HG03108 (cell line): ENCODE data around the gene NKAPD1.
"Not testable (repeated sequence)": the region's sequence is repeated elsewhere in the genome, so short reads cannot be mapped to it uniquely, and the experiment has no call there.

Source experiments
- ATAC-seq: cut with Tn5 transposase; IDR thresholded peaks from one replicate; pipeline ENCODE4 v1.9.1; 2021; ENCODE audit warnings: moderate library complexity; ENCODE audit not compliant: unreplicated experiment

Gene NKAPD1

GRCh38 chr11:112086422-112087191 lies 12.5 kb downstream of the NKAPD1 start, which contains the start of the genes SDHD and TIMM8B:
TSS of gene SDHD (plus strand) at chr11:112086873. CDS start at chr11:112086908, 35 bp downstream.
TSS of gene TIMM8B (minus strand) at chr11:112086756. CDS start at chr11:112086723, 33 bp downstream.
- peak; percentile 90 for ATAC-seq

DNA sequence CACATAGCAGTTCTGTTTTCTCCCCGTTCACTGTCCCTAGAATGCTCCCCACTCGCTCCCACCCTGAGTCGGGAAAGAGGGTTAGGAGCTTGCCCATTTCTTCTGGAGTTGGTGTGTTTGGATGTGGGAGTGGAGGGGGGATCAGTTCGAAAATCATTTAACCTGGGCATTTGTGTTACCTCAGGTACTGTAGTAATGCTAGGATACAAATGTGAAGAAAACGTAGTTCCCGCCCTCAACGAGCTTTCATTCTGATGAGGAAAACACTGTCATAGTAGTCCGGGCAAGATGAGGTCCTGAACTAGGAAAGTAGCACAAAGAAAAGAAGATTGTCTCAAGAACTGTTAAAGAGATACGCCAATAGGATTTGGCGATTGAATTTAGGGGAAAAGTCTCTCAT lies 13.1 kb downstream of the NKAPD1 start:
- no peak for ATAC-seq

DNA sequence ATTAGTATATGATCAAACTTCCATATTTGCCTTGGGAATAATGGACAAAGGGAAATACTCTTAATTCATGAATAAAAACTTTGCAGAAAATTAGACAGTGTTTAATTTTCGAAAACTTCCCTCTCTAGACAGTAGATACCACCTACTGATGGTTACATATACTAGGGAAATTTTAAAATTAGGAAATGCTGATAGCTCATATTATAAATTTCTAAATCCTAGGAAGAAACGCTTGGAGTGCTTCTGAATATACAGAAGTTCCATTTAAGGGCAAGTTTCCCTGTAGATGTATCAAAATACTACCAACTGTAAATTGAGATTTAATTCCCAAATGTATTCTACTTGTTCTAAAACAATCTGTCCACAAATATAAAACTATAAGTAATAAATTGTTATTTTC lies 21.2 kb downstream of the NKAPD1 start:
- not testable (repeated sequence) for ATAC-seq

DNA sequence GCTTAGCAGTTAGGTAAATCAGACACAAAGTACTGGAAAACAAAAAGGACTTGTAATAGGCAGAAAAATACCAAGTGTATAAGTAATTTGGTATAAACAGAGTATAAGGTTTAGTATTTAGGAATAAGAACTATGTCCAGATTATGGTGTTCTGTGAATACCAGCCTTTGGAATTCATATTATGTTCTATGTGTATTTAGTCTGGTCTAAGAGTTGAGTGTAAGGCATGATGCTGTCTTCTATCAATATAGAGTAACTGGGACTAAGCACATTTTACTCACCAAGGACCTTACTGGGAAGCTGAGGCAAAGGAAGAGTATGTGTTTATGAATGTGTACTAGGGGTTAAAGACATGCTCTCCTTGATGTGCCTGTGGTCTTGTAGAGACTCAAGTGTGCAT lies 22.1 kb downstream of the NKAPD1 start:
- ATAC-seq = no peak

- no peak for ATAC-seq
Observed at GRCh38 chr11:112097734-112098528, 23.8 kb downstream of the NKAPD1 start.

DNA sequence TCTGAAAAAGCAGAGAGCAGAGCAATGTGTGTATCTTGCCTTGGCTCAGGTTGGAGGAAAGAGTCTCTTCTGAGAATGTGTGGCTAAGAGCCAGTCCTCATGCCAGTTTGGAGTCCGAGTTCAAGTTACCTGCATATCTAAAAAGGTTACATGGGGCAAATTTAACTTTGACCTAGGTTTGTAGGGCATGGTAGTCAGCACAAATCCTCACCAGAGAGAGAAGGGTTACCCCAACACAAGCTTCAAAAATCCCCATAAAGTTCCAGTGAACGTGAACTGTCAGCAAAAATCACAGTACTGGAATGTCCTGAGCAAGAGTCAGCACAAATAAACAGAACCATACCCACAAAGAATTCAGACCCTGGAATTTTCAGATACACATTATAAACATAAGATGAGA lies 26.4 kb downstream of the NKAPD1 start:
- no peak for ATAC-seq

DNA sequence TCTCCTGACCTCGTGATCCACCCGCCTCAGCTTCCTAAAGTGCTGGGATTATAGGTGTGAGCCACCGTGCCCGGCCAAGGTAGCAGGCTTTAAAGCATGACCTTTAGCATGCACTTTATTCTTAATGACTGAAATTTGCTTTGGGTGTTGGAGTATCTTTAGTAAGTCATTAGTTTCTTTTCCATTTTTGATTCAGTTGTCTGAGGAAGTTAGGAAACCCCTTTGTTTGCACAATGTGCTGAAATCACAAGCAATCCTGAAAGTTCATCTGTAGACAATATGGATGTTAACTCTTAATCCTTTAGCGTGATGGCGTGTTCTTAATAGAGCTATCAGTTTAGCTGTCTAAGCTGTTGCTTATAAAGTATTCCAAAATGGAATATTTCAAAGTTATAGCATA lies 29.3 kb downstream of the NKAPD1 start:
- ATAC-seq = no peak

- no peak for ATAC-seq
Observed at GRCh38 chr11:112106070-112106469, 32.0 kb downstream of the NKAPD1 start.

- no peak for ATAC-seq
Observed at GRCh38 chr11:112113539-112114457, 39.7 kb downstream of the NKAPD1 start.

GRCh38 chr11:112114460-112114859 lies 40.4 kb downstream of the NKAPD1 start:
- ATAC-seq = no peak

- no peak for ATAC-seq
Observed at GRCh38 chr11:112115386-112115785, 41.3 kb downstream of the NKAPD1 start.

GRCh38 chr11:112118176-112118575 lies 44.1 kb downstream of the NKAPD1 start:
- no peak for ATAC-seq

- no peak for ATAC-seq
Observed at GRCh38 chr11:112121981-112122615, 48.0 kb downstream of the NKAPD1 start.

- no peak for ATAC-seq
Observed at GRCh38 chr11:112123129-112123528, 49.0 kb downstream of the NKAPD1 start.

- no peak for ATAC-seq
Observed at GRCh38 chr11:112127056-112127455, 53.0 kb downstream of the NKAPD1 start.

- no peak for ATAC-seq
Observed at GRCh38 chr11:112128483-112129121, 54.5 kb downstream of the NKAPD1 start.

- no peak for ATAC-seq
Observed at GRCh38 chr11:112129656-112130055, 55.6 kb downstream of the NKAPD1 start.

DNA sequence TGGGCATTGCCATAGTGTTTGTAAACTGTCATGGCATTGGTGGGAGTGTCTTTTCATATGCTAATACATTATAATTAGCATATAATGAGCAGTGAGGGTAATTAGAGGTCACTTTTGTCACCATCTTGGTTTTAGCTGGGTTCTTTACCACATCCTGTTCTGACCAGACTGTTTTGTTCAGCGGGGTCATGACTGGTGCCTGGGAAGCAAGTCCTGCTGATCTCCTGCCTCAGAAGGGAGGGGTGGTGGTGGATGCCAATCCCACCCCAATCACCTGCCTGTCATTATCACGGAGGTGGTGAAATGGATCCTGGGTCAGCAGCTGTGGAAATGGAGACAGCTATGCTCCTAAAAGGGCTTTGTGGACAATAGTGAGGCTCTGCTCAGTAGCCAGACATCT lies 58.6 kb downstream of the NKAPD1 start:
- ATAC-seq = no peak

GRCh38 chr11:112134473-112134872 lies 60.4 kb downstream of the NKAPD1 start:
- no peak for ATAC-seq
